ENCODE data around the gene NPC2.
"Not testable (repeated sequence)": the region's sequence is repeated elsewhere in the genome, so short reads cannot be mapped to it uniquely, and the experiment has no call there.

The NPC2 gene

DNA sequence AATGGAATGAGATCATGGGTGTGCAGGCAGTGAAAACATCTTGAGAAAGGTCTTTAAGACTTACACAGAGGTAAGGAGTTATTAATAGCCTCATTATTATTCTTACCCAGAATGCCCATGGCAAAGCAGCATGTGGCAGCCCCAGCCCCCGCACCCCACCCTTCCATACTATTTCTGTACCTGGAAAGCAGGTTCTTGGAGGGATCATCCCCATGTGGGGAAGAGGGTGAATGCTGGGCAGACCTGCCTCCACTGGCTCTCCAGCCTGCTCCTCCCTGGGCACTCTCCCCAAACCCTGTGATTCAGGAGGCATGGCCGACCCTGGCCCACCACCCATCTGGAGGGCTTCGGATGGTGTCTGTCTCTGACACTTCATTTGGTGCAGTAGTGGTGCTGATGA lies 28.3 kb downstream of the NPC2 start:
- DNase-seq, result no peak

DNA sequence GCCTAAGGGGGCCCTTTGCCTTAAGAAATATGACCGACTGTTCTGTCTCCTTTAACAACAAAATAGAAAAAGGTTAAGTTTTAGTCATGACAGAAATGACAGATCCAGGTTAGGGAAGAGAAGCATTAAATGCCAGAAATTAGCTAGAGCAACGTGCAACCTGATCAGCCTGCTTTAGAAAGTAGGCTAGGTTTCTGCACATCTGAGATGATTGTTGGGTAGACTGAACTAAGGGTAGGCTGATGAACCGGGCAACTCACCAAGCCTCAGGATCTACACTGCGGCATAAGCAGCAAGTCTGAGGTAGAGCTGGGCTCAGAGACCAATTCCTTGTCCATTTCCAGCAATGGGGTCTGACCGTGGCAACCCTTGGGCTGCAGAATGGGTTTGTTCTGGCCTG lies 29.4 kb downstream of the NPC2 start:
- DNase-seq, result no peak

DNA sequence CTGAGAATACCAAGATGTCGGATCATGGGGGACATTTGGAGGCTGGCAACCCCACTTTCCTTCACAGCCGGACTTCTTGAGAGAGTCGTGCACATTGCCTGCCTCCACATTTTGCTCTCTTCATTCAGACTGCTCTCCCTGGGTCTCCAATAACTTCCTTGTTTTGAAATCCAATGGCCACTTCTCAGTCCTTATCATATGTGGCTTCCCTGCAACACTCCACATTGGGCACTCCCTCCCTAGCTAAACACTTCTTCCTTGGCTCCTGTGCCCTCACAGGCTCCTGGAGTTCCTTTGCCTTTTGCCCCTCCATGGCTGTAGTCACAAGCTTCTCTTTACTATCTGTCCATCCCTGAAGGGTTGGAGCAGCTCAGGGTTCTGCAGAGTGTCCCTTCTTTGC lies 30.1 kb downstream of the NPC2 start:
- DNase-seq, result no peak

DNA sequence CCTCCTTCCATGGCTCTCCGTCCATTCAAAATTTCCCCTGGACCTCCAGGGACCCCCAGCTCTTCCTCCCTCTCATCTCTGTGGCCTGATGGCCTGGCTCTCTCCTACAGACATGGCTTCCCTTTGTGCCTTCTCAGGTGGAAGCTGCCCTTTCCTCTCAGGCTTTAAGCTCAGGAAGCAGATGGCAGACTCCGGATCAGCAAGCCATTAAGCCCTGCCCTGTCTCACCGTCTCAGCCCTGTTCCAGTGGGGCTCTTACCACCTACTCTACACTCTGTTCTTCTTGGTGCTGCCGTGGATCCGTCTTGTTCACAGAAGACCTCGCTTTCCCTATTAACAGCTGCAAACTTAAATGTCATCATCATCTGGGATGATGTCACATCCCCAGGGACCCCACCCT lies 33.1 kb downstream of the NPC2 start:
- DNase-seq, result no peak

DNA sequence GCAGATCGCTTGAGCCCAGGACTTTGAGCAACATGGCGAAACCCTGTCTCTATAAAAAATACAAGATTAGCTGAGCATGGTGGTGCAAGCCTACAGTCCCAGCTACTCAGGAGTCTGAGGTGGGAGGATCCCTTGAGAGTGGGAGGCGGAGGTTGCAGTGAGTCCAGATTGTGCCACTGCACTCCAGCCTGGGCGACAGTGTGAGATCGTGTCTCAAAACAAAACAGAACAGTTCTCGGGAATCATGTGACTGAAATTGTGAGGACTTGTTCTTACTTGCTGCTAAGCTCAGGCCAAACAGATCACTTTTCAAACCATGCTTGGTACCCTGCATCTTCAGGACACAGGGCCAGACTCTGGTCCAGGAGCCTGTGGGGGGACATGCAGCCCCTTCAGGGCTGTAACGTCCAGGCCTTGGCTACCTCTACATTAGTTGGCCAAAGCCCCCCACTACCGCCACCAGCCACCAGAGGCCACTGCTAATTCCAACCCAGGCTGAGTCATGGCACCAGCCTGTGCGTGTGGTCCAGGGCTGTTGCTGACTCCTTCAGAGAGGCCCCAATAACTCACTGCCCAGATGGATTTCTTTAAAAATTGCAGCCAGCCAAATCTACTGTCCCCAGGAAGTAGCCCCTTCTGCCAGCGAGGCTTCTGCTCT lies 33.7 kb downstream of the NPC2 start:
- DNase-seq, result peak; percentile 20 to 44

DNA sequence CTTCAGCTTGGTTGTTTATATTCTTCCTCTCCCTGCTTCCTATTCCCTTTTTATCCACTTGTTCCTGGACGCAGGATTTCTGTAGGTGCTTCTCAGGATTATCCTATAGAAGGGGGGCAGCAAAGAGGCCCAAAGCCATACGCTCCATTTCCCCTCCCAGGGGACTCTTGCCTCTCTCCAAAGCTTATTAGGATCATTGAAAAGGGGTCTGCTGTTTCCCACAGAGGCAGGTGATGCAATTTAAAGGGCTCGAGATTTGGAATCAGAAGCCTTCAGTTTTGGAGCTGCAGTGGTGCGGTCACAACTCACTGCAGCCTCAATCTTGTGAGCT lies 35.6 kb downstream of the NPC2 start:
- no peak for DNase-seq

DNA sequence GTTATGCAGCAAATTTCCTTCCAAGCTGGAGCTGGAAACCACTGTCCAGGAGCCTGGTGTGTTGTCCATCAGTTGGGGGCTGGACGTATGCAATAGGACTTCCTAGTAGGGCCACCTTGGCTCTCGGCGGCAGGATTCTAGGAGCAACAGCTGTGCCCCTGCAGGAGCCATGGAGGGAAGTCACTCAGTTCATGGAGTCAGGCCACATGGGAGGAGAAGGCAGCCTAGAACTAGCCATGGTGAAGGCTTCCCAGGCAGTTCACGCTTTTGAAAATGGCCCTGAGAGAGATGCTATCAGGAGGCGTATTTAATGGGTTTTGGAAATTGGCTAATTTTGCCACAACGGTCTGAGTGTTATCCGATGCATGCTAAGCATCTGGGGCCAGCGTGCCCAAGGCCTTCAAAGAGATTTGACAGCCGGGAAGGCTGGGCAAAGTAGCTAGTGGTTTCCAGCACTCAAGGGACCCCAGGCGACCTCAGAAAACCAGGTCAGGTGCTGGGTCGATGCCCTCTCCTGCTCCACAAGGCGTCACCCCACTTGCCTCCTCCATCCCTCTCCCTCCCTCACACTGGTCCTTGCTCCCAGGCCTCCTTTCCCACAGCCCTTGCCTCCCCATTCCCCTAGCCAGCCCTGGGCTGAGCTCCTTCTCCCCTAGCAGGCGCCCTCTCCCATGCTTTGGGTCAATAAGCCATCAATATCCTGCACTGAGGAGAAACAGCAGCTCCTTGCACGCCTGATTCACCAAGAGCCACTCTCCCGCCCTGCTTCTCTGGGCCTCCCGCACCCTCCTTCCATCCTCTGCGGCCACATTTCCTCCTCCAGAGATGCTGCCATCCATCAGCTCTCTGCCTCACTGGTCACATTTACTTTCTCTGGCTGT lies 36.2 kb downstream of the NPC2 start:
- no peak for DNase-seq

DNA sequence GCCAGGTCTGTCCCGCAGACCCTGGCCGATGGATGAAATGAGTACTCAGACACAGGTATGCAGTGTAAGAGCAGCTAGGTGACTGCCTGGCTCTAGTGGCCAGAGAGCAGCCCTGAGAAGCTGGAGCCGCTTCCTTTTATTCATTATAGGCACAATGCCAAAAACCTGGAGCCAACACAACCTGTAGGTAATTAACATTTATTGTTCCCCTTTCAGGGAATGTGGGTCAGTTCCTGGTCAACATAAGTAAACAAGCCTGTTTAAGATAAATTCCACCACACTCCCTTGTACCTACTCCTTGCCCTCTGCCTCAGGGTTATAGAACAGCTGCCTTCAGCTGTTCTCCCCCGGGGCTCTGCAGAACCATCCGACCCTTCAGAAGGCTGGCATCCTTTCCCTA lies 38.7 kb downstream of the NPC2 start:
- DNase-seq, result not testable (repeated sequence)

DNA sequence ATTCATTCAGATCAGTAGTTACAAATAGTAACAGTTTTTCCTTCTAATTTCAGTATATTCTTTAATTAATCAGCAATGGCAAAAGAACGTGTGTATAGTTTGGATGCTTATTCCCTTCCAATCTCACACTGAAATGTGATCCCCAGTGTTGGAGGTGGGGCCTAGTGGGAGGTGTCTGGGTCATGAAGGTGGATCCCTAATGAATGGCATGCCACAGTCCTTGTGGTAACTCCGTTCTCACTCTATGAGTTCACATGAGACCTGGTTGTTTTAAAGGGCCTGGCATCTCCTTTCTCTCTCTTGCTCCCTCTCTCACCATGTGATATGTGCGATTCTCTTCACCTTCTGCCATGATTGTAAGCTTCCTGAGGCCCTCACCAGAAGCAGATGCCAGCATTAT lies 48.2 kb downstream of the NPC2 start:
- no peak for DNase-seq

DNA sequence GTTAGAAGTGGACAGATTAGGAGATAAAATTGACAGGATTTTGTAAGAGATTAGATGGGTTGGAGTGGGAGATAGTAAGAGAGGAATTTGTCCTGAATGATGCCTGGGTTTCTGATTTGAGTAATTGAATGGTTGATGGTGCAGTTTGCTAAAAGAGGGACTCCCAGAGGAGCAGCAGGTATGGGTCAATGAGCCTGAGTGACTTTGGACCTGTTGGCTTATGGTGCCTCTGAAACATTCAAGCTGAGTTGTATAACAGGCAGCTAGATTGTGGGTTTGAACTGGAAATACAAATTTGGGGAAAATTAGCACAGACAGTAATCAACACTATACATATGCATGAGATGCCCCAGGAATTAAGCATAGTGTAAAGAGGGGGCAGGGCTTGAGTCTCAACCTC lies 50.3 kb downstream of the NPC2 start:
- DNase-seq, result no peak

DNA sequence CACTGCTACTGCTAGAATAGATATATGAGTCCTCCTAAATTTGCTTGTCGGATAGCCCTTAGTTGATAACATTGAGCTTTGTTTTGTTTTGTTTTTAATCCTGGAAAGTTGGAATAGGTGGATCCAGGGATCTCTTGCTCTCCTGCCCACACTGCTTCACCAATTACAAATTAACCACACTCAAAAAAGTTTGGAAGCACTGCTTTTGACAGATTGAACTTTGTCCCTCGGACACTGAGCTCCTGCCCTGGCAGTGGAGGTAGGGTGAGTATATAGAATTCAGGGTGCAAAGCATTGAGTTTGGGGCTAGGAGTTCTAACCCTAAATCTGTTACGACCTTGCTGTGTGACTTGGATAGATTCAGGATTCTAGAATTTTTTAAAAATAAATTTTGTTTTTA lies 52.0 kb downstream of the NPC2 start:
- DNase-seq, result no peak

DNA sequence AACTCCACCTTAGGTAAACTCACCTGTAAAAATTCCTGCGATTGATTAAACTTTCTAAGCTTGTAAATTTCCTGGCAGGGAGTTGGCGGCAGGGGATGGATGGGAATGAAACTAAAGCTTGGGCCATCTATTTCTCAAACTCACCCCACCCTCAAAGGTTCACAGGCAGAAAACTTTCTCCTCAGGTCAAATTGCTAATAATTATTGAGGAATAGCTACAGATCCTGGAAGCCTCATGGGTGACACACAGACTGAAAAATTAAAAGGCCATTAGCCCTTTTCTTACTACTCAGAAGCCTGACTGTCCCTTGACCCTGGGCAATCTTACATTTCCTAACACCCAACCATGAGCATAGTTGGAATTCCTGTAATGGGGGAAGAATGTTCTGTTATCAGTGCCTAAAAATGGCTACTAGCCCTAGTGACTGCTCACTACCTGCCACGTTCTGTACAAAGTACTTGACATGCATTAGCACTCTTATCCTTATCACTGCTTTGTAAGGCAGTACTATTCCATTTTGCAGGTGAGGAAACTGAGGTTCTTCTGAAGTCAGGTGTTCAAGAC lies 54.7 kb downstream of the NPC2 start:
- DNase-seq, result no peak

DNA sequence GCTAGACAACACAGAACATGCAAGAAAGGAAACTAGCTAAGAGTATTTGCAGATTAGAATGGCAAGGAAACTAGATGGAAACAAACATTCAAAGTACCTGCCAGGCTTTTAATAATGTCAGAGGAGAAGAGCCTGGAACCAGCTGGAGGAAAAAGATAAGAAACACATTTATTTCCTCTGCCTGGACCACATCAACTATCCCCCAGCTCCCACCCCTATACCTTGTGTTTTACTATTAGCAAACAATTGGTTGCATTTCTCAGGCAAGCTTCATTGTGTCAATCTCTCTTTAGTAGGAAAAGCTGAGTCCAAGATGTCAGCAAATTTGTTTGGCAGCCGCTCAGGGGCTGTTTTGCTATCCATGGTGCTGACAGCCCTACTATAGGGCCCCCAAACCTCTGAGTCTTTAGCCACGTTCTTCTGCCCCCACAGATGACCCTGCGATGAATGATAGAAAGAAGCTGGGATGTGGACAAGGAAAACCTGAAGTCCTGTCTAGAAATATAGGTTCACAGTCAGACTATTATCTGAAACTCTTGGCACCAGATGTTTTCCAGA lies 55.5 kb downstream of the NPC2 start:
- DNase-seq, result peak; percentile 4 to 8

DNA sequence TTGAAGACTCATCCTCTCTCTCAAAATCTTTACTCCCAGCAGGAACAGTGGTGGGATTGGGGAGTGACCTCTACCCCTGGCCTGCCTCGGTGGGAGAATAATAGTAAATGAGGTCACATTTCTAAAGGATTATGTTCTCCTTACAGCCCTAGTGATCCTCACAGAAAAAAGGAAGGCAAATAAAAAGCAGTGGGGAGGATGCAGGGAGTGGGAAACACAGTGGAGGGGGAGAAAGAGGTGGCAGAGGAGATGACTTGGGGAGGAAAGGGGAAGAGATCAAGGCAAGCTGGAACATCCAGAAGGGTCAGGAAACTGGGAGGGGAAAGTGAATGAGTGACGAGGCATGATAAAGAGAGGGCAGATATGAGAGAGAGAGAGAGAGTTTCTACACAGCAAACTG lies 58.8 kb downstream of the NPC2 start:
- DNase-seq, result no peak

DNA sequence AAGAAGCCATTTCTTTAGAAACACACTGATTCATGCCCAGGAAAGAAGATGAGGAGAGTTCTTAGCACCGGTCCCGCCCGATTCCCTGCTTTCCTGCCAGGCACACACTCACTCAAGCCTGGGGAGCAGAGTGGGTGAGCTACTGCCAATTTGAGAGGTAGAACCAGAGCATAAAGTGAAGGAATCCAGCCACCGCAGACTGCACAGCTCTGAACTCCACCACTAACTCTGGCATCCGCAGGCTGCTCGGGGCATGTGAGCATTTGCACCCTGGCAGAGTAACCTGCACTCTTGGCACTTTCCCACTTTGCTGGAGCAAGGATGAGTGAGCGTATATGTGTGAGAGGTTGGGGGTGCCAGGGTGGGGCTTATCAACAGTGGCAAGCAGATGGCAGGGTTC lies 63.1 kb downstream of the NPC2 start:
- DNase-seq, result no peak

Measured in Kasumi-1 (cell line).